Gastroesophageal sphincter (tissue), 3 donors: ENCODE data around the gene RABGEF1.
"Not testable (repeated sequence)": the region's sequence is repeated elsewhere in the genome, so short reads cannot be mapped to it uniquely, and the experiment has no call there.

ENCODE experiments used
- EP300 ChIP-seq: sonication (generic); formaldehyde crosslinking; IDR thresholded peaks from one replicate; pipeline ENCODE4 v1.6.1; 2017; ENCODE audit warnings: antibody characterized with exemption, mild to moderate bottlenecking
- POLR2A ChIP-seq, 2 donors: fragments of 450-650 bp; IDR thresholded peaks; one replicate each; pipeline ENCODE4 v1.6.1; 2017; ENCODE audit warnings: antibody characterized with exemption in 2 of 2, mild to moderate bottlenecking in 2 of 2, moderate library complexity in 1 of 2
- TF ChIP-seq, protein P1 (sequence below), 4 experiments: fragments of 200-600 bp in 2 of 4; fragments of 450-650 bp in 2 of 4; sonication (generic) in 1 of 4; IDR thresholded peaks; one replicate each; pipeline ENCODE4 v1.5.1; 2017 to 2019; ENCODE audit warnings: antibody characterized with exemption in 4 of 4, mild to moderate bottlenecking in 2 of 4, moderate library complexity in 2 of 4

DNA sequence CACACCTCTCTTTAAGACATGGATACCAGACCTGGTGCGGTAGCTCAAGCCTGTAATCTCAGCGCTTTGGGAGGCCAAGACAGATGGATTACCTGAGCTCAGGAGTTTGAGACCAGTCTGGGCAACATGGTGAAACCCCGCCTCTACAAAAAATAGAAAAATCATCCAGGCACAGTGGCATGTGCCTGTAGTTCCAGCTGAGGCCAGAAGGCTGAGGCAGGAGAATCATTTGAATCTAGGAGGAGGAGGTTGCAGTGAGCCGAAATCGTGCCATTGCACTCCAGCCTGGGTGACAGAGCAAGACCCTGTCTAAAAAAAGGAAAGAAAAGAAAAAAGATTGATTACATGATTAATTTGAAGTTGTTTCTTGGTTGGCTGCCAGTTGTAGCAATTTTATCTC, 35.9 kb downstream of the RABGEF1 start:
- TF ChIP-seq, protein P1, sequence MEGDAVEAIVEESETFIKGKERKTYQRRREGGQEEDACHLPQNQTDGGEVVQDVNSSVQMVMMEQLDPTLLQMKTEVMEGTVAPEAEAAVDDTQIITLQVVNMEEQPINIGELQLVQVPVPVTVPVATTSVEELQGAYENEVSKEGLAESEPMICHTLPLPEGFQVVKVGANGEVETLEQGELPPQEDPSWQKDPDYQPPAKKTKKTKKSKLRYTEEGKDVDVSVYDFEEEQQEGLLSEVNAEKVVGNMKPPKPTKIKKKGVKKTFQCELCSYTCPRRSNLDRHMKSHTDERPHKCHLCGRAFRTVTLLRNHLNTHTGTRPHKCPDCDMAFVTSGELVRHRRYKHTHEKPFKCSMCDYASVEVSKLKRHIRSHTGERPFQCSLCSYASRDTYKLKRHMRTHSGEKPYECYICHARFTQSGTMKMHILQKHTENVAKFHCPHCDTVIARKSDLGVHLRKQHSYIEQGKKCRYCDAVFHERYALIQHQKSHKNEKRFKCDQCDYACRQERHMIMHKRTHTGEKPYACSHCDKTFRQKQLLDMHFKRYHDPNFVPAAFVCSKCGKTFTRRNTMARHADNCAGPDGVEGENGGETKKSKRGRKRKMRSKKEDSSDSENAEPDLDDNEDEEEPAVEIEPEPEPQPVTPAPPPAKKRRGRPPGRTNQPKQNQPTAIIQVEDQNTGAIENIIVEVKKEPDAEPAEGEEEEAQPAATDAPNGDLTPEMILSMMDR (IDR thresholded peaks at IDR 0.05): not testable (repeated sequence)
- TF ChIP-seq POLR2A (IDR thresholded peaks at IDR 0.05); EP300: not testable (repeated sequence)
